ENCODE data around the gene HOXC12. TPM values are rescaled to one million over a fixed set of nuclear protein-coding genes. Genes with fewer than 3 reads are reported as not detected.

Gene HOXC12
- total RNA-seq, 4 donors from 2014 or later, result not detected

- DNase-seq (no peak), ATAC-seq (no peak)
- TF ChIP-seq, protein P1, sequence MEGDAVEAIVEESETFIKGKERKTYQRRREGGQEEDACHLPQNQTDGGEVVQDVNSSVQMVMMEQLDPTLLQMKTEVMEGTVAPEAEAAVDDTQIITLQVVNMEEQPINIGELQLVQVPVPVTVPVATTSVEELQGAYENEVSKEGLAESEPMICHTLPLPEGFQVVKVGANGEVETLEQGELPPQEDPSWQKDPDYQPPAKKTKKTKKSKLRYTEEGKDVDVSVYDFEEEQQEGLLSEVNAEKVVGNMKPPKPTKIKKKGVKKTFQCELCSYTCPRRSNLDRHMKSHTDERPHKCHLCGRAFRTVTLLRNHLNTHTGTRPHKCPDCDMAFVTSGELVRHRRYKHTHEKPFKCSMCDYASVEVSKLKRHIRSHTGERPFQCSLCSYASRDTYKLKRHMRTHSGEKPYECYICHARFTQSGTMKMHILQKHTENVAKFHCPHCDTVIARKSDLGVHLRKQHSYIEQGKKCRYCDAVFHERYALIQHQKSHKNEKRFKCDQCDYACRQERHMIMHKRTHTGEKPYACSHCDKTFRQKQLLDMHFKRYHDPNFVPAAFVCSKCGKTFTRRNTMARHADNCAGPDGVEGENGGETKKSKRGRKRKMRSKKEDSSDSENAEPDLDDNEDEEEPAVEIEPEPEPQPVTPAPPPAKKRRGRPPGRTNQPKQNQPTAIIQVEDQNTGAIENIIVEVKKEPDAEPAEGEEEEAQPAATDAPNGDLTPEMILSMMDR (IDR thresholded peaks at IDR 0.05 in 4 of 5, conservative IDR thresholded peaks at IDR 0.05 in 1 of 5), result no peak
- TF ChIP-seq POLR2A (IDR thresholded peaks at IDR 0.05), result no peak
- Histone ChIP-seq H3K9me3 (no peaks in the 10 kb centered on the region), H3K36me3 (no peaks in the 10 kb centered on the region), H3K27ac (peak overlapping the region; percentile 94 to 100 (median 98)), H3K27me3 (no peaks in the 10 kb centered on the region), H3K4me3 (no peak overlapping the region), H3K4me1 (peaks cover 36 to 59% of the 10 kb centered on the region in 2 donors)
- intact Hi-C loops (cut with DNase I; ENCODE audit: low total_unique reads), result no loop called here
- in situ Hi-C loops (cut with MboI; ENCODE audit: low sequenced_read_pairs in 4 of 4), result loop anchor here in 2 of 4 donors (25.0 kb wide), 1 partner anchor 355 kb away; the partner anchor contains the start of gene GPR84 (in 2 of the 2)
These were observed 53.0 kb downstream of the HOXC12 start for GRCh38 chr12:54007538-54008259.

- in situ Hi-C loops (cut with MboI; ENCODE audit: low sequenced_read_pairs in 4 of 4), result loop anchor here in 2 of 4 donors (25.0 kb wide), 1 partner anchor 354 kb away; the partner anchor contains the start of gene GPR84 (in 2 of the 2)
- H3K4me1 ChIP-seq, result peaks cover 39 to 58% of the 10 kb centered on the region in 2 donors
These were observed 53.5 kb downstream of the HOXC12 start for GRCh38 chr12:54008260-54008552.

More at GRCh38 chr12:54008260-54008552, 53.5 kb downstream of the HOXC12 start:
- DNase-seq (no peak), ATAC-seq (no peak)
- no peaks in the 10 kb centered on the region for H3K36me3 ChIP-seq
- TF ChIP-seq POLR2A (IDR thresholded peaks at IDR 0.05), result no peak
- TF ChIP-seq, protein P1 (IDR thresholded peaks at IDR 0.05 in 4 of 5, conservative IDR thresholded peaks at IDR 0.05 in 1 of 5), result no peak
- no peaks in the 10 kb centered on the region for H3K27me3 ChIP-seq
- H3K9me3 ChIP-seq, result no peaks in the 10 kb centered on the region
- intact Hi-C loops (cut with DNase I; ENCODE audit: low total_unique reads), result no loop called here
- peak overlapping the region in 2 of 4 donors; percentile 44 to 62 for H3K4me3 ChIP-seq
- peak overlapping the region; percentile 94 to 100 (median 98) for H3K27ac ChIP-seq

MicroRNA genes within 50 kb of the gene (microRNA counts, 767-probe panel; counts per million panel counts)
- 9,848 to 10,087 counts per million in 2 donors for microRNA hsa-miR-196a-5p

Small RNA genes lying within 50 kb of the gene (microRNA-seq; reads per million reads assigned to microRNA genes)
- gene MIR196A2 (ENCODE audit: borderline replicate concordance in 2 of 2), result 2,630 to 3,757 reads per million in 2 donors

Other genes starting within 250 kb of the HOXC12 start
- 100 to 1,000 TPM; 158 to 385 (median 239) TPM for gene CALCOCO1, start 227.5 kb upstream of the HOXC12 start, total RNA-seq
- gene CISTR, start 202.9 kb upstream of the HOXC12 start, total RNA-seq, result not detected
- under 1 TPM in 2 of 4 donors, not detected in 2; 0.10 to 0.33 TPM for gene HOXC13, start 16.1 kb upstream of the HOXC12 start, total RNA-seq
- gene HOXC11, start 18.2 kb downstream of the HOXC12 start, total RNA-seq, result 1 to 10 TPM in 1 of 4 donors, under 1 TPM in 3; 0.24 to 1.1 (median 0.44) TPM
- gene HOTAIR, start 20.1 kb downstream of the HOXC12 start, total RNA-seq, result under 1 TPM in 3 of 4 donors, not detected in 1; 0.35 to 0.83 (median 0.56) TPM
- 10 to 100 TPM; 23.9 to 48.3 (median 40.3) TPM for gene HOXC10, start 30.2 kb downstream of the HOXC12 start, total RNA-seq
- gene HOXC9, start 45.3 kb downstream of the HOXC12 start, total RNA-seq, result 10 to 100 TPM; 13.6 to 37.7 (median 26.3) TPM
- 1 to 10 TPM; 3.3 to 4.9 (median 3.8) TPM for gene HOXC8, start 54.1 kb downstream of the HOXC12 start, total RNA-seq
- 1 to 10 TPM; 1.0 to 4.7 (median 3.8) TPM for gene HOXC6, start 73.5 kb downstream of the HOXC12 start, total RNA-seq
- 1 to 10 TPM in 1 of 4 donors, under 1 TPM in 1, not detected in 2; 0.36 to 1.4 TPM for gene HOXC5, start 78.1 kb downstream of the HOXC12 start, total RNA-seq
- 1 to 10 TPM in 1 of 4 donors, under 1 TPM in 3; 0.51 to 2.0 (median 0.71) TPM for gene HOXC4, start 98.9 kb downstream of the HOXC12 start, total RNA-seq
- 10 to 100 TPM; 25.3 to 51.8 (median 35.4) TPM for gene SMUG1, start 234.1 kb downstream of the HOXC12 start, total RNA-seq

Data from gastrocnemius medialis (tissue), 4 donors.